Measurements from ENCODE around the gene EVX2. TPM values are rescaled to one million over a fixed set of nuclear protein-coding genes. Genes with fewer than 3 reads are reported as not detected.

The EVX2 gene
- total RNA-seq, 1 experiment from 2014 or later, result not detected

- no peak overlapping the region for H3K4me3 Mint-ChIP-seq (ENCODE audit: unreplicated experiment)
- CTCF ChIA-PET, result interaction anchor here (0.6 to 1.1 kb wide), 2 partner anchors 831 to 854 kb away, joined by 3 to 4 read pairs; no protein-coding TSS in a partner anchor
- no peak overlapping the region for H3K27ac Mint-ChIP-seq (ENCODE audit: low read depth, unreplicated experiment)
These were observed 21.4 kb upstream of the EVX2 start for GRCh38 chr2:176105078-176105729.

GRCh38 chr2:176104316-176105077, 20.7 kb upstream of the EVX2 start:
- no peak for TF ChIP-seq CTCF (IDR thresholded peaks at IDR 0.05; ENCODE audit: unreplicated experiment)
- BruUV-seq (replicated peaks), result no TSS peak
- H3K27me3 Mint-ChIP-seq (ENCODE audit: insufficient read depth, unreplicated experiment), result peaks cover 22% of the 10 kb centered on the region
- intact Hi-C loops (cut with micrococcal nuclease), result no loop called here
- H3K36me3 Mint-ChIP-seq (ENCODE audit: insufficient read depth, unreplicated experiment), result no peaks in the 10 kb centered on the region
- no peaks in the 10 kb centered on the region for H3K9me3 Mint-ChIP-seq (ENCODE audit: unreplicated experiment)
- no peak overlapping the region for H3K4me3 Mint-ChIP-seq (ENCODE audit: unreplicated experiment)
- no peak for DNase-seq (ENCODE audit: unreplicated experiment)
- no peak overlapping the region for H3K27ac Mint-ChIP-seq (ENCODE audit: low read depth, unreplicated experiment)
- POLR2A ChIA-PET, result no interaction called here
- CTCF ChIA-PET, result interaction anchor here (0.6 to 1.1 kb wide), 3 partner anchors 505 to 853 kb away, joined by 3 to 4 read pairs (median 3); no protein-coding TSS in a partner anchor
- peaks cover 7% of the 10 kb centered on the region for H3K4me1 Mint-ChIP-seq (ENCODE audit: insufficient read depth, unreplicated experiment)

More at GRCh38 chr2:176105078-176105729, 21.4 kb upstream of the EVX2 start:
- H3K36me3 Mint-ChIP-seq (ENCODE audit: insufficient read depth, unreplicated experiment), result no peaks in the 10 kb centered on the region
- TF ChIP-seq CTCF (IDR thresholded peaks at IDR 0.05; ENCODE audit: unreplicated experiment), result no peak
- no TSS peak for BruUV-seq (replicated peaks)
- H3K4me1 Mint-ChIP-seq (ENCODE audit: insufficient read depth, unreplicated experiment), result peaks cover 7% of the 10 kb centered on the region
- peaks cover 22% of the 10 kb centered on the region for H3K27me3 Mint-ChIP-seq (ENCODE audit: insufficient read depth, unreplicated experiment)
- POLR2A ChIA-PET, result no interaction called here
- H3K9me3 Mint-ChIP-seq (ENCODE audit: unreplicated experiment), result no peaks in the 10 kb centered on the region
- intact Hi-C loops (cut with micrococcal nuclease), result no loop called here
- no peak for DNase-seq (ENCODE audit: unreplicated experiment)

GRCh38 chr2:176103742-176104315, 20.1 kb upstream of the EVX2 start:
- no peak for DNase-seq (ENCODE audit: unreplicated experiment)
- no peak overlapping the region for H3K4me3 Mint-ChIP-seq (ENCODE audit: unreplicated experiment)
- BruUV-seq (replicated peaks), result no TSS peak
- TF ChIP-seq CTCF (IDR thresholded peaks at IDR 0.05; ENCODE audit: unreplicated experiment), result no peak
- POLR2A ChIA-PET, result no interaction called here
- H3K4me1 Mint-ChIP-seq (ENCODE audit: insufficient read depth, unreplicated experiment), result peaks cover 7% of the 10 kb centered on the region
- no peak overlapping the region for H3K27ac Mint-ChIP-seq (ENCODE audit: low read depth, unreplicated experiment)
- peaks cover 27% of the 10 kb centered on the region for H3K27me3 Mint-ChIP-seq (ENCODE audit: insufficient read depth, unreplicated experiment)
- H3K9me3 Mint-ChIP-seq (ENCODE audit: unreplicated experiment), result no peaks in the 10 kb centered on the region
- CTCF ChIA-PET, result interaction anchor here (0.6 to 2.3 kb wide), 3 partner anchors 7 to 1073 kb away, joined by 3 to 10 read pairs (median 3); no protein-coding TSS in a partner anchor
- intact Hi-C loops (cut with micrococcal nuclease), result no loop called here
- H3K36me3 Mint-ChIP-seq (ENCODE audit: insufficient read depth, unreplicated experiment), result no peaks in the 10 kb centered on the region

- Mint-ChIP-seq H3K27me3 (ENCODE audit: insufficient read depth, unreplicated experiment) (peaks cover 33% of the 10 kb centered on the region), H3K4me3 (ENCODE audit: unreplicated experiment) (no peak overlapping the region), H3K27ac (ENCODE audit: low read depth, unreplicated experiment) (no peak overlapping the region), H3K36me3 (ENCODE audit: insufficient read depth, unreplicated experiment) (no peaks in the 10 kb centered on the region), H3K4me1 (ENCODE audit: insufficient read depth, unreplicated experiment) (peaks cover 7% of the 10 kb centered on the region), H3K9me3 (ENCODE audit: unreplicated experiment) (no peaks in the 10 kb centered on the region)
- no TSS peak for BruUV-seq (replicated peaks)
- intact Hi-C loops (cut with micrococcal nuclease), result no loop called here
- no peak for DNase-seq (ENCODE audit: unreplicated experiment)
- ChIA-PET CTCF (interaction anchor here (0.8 to 2.3 kb wide), 3 partner anchors 7 to 1072 kb away, joined by 3 to 10 read pairs (median 3); no protein-coding TSS in a partner anchor), POLR2A (no interaction called here)
- TF ChIP-seq CTCF (IDR thresholded peaks at IDR 0.05; ENCODE audit: unreplicated experiment), result no peak
These were observed 19.4 kb upstream of the EVX2 start for GRCh38 chr2:176103194-176103593.
